H9 (cell line): ENCODE results near the gene GPC6. TPM values are rescaled to one million over a fixed set of nuclear protein-coding genes. Genes with fewer than 3 reads are reported as not detected.

Source experiments
- DNase-seq: peaks from one replicate; pipeline ENCODE4 v3.0.0-alpha.2; 2017
- H2AFZ ChIP-seq: one replicate; pipeline ENCODE4 v1.6.1; 2013; ENCODE audit warnings: mild to moderate bottlenecking, low read length, control low read depth, moderate library complexity
- H2AK5ac ChIP-seq: 2 replicates; pipeline ENCODE4 v1.6.1; 2013; ENCODE audit warnings: low read length, control low read depth, mixed read lengths; ENCODE audit not compliant: insufficient read length
- H2BK120ac ChIP-seq: one replicate; pipeline ENCODE4 v1.6.1; 2013; ENCODE audit warnings: low read depth, mild to moderate bottlenecking, low read length, control low read depth, inconsistent platforms; ENCODE audit not compliant: poor library complexity, severe bottlenecking
- H2BK12ac ChIP-seq: 2 replicates; pipeline ENCODE4 v1.6.1; 2013; ENCODE audit warnings: low read length, control low read depth, mixed read lengths, low read depth; ENCODE audit not compliant: insufficient read length
- H2BK15ac ChIP-seq: 2 replicates; pipeline ENCODE4 v1.6.1; 2013; ENCODE audit warnings: low read depth, low read length, control low read depth
- H2BK20ac ChIP-seq: one replicate; pipeline ENCODE4 v1.6.1; 2013; ENCODE audit warnings: low read depth, mild to moderate bottlenecking, low read length, control low read depth, inconsistent platforms; ENCODE audit not compliant: poor library complexity, severe bottlenecking
- H2BK5ac ChIP-seq: 2 replicates; pipeline ENCODE4 v1.6.1; 2013; ENCODE audit warnings: low read length, control low read depth, mixed read lengths; ENCODE audit not compliant: insufficient read length
- H3K14ac ChIP-seq: 2 replicates; pipeline ENCODE4 v1.6.1; 2013; ENCODE audit warnings: low read length, control low read depth; ENCODE audit not compliant: insufficient read depth
- H3K18ac ChIP-seq: 2 replicates; pipeline ENCODE4 v1.6.1; 2013; ENCODE audit warnings: low read depth, mild to moderate bottlenecking, mixed read lengths, low read length, control low read depth; ENCODE audit not compliant: insufficient read length
- H3K23ac ChIP-seq: 2 replicates; pipeline ENCODE4 v1.6.1; 2013; ENCODE audit warnings: low read length, control low read depth, mixed read lengths, low read depth; ENCODE audit not compliant: insufficient read length
- H3K23me2 ChIP-seq: 2 replicates; pipeline ENCODE4 v1.6.1; 2013; ENCODE audit warnings: low read depth, mild to moderate bottlenecking, mixed read lengths, low read length, control low read depth; ENCODE audit not compliant: insufficient read length, poor library complexity, severe bottlenecking
- H3K27ac ChIP-seq: 2 replicates; pipeline ENCODE4 v1.5.1; 2013; ENCODE audit warnings: low read length, control low read depth, mixed read lengths, low read depth; ENCODE audit not compliant: insufficient read length
- H3K27me3 ChIP-seq: 2 replicates; pipeline ENCODE4 v1.6.1; 2013; ENCODE audit warnings: low read length, control low read depth, inconsistent platforms; ENCODE audit not compliant: insufficient read depth
- H3K4ac ChIP-seq: 2 replicates; pipeline ENCODE4 v1.6.1; 2013; ENCODE audit warnings: low read depth, mild to moderate bottlenecking, control low read depth, inconsistent platforms, low read length, moderate library complexity
- H3K4me1 ChIP-seq: 2 replicates; pipeline ENCODE4 v1.6.1; 2013; ENCODE audit warnings: low read length, control low read depth, inconsistent platforms; ENCODE audit not compliant: insufficient read depth
- H3K4me2 ChIP-seq: 2 replicates; pipeline ENCODE4 v1.6.1; 2013; ENCODE audit warnings: low read length, control low read depth, mixed read lengths; ENCODE audit not compliant: insufficient read length, insufficient read depth
- H3K56ac ChIP-seq: 2 replicates; pipeline ENCODE4 v1.6.1; 2013; ENCODE audit warnings: low read depth, mild to moderate bottlenecking, mixed read lengths, low read length, control low read depth; ENCODE audit not compliant: insufficient read length
- H3K79me1 ChIP-seq: 2 replicates; pipeline ENCODE4 v1.6.1; 2013; ENCODE audit warnings: low read depth, mild to moderate bottlenecking, moderate library complexity, low read length, control low read depth, inconsistent platforms; ENCODE audit not compliant: insufficient read depth, poor library complexity, severe bottlenecking
- H3K79me2 ChIP-seq: 2 replicates; pipeline ENCODE4 v1.6.1; 2013; ENCODE audit warnings: low read length, control low read depth, inconsistent platforms; ENCODE audit not compliant: insufficient read depth
- H3K9ac ChIP-seq: 2 replicates; pipeline ENCODE4 v1.6.1; 2013; ENCODE audit warnings: low read length, control low read depth, mixed read lengths; ENCODE audit not compliant: insufficient read length; ENCODE audit errors: extremely low read depth
- H3K9me3 ChIP-seq: one replicate; pipeline ENCODE4 v1.6.1; 2013; ENCODE audit warnings: low read depth, low read length, inconsistent platforms; ENCODE audit not compliant: control insufficient read depth
- H3T11ph ChIP-seq: one replicate; pipeline ENCODE4 v1.6.1; 2013; ENCODE audit warnings: mild to moderate bottlenecking, low read length, control low read depth, inconsistent platforms
- H4K20me1 ChIP-seq: one replicate; pipeline ENCODE4 v1.6.1; 2013; ENCODE audit not compliant: control insufficient read depth, insufficient read length, insufficient read depth
- H4K5ac ChIP-seq: 2 replicates; pipeline ENCODE4 v1.6.1; 2013; ENCODE audit warnings: low read depth, mild to moderate bottlenecking, mixed read lengths, low read length, control low read depth; ENCODE audit not compliant: insufficient read length
- H4K8ac ChIP-seq: replicated peaks from 2 replicates; pipeline ENCODE4 v1.6.1; 2013; ENCODE audit warnings: low read length, control low read depth, mixed read lengths, low read depth; ENCODE audit not compliant: insufficient read length
- H4K91ac ChIP-seq: 2 replicates; pipeline ENCODE4 v1.6.1; 2013; ENCODE audit warnings: low read depth, mild to moderate bottlenecking, moderate library complexity, mixed read lengths, low read length, control low read depth; ENCODE audit not compliant: insufficient read length
- H3K27ac Mint-ChIP-seq, 3 experiments: 2 replicates in 2 of 3; 3 replicates in 1 of 3; pipeline ENCODE4 v1.8.0; 2020 to 2021; ENCODE audit warnings: mixed read lengths in 3 of 3, mild to moderate bottlenecking in 1 of 3, moderate library complexity in 1 of 3
- H3K27me3 Mint-ChIP-seq: 2 replicates; pipeline ENCODE4 v1.8.0; 2021; ENCODE audit warnings: low read depth, mild to moderate bottlenecking, moderate library complexity, mixed read lengths
- H3K36me3 Mint-ChIP-seq, 3 experiments: 2 replicates in 2 of 3; 3 replicates in 1 of 3; pipeline ENCODE4 v1.8.0; 2020 to 2021; ENCODE audit warnings: low read depth in 3 of 3, mixed read lengths in 3 of 3; ENCODE audit not compliant: insufficient read depth in 1 of 3
- H3K4me1 Mint-ChIP-seq, 2 experiments: 2 replicates each; pipeline ENCODE4 v1.8.0; 2020; ENCODE audit warnings: mixed read lengths in 2 of 2
- H3K4me3 Mint-ChIP-seq, 2 experiments: 2 replicates in 1 of 2; 3 replicates in 1 of 2; pipeline ENCODE4 v1.8.0; 2020 to 2021; ENCODE audit warnings: mild to moderate bottlenecking in 2 of 2, mixed read lengths in 2 of 2, moderate library complexity in 1 of 2
- H3K9me3 Mint-ChIP-seq, 2 experiments: 2 replicates in 1 of 2; 3 replicates in 1 of 2; pipeline ENCODE4 v1.8.0; 2020; ENCODE audit warnings: mild to moderate bottlenecking in 2 of 2, mixed read lengths in 2 of 2, moderate library complexity in 1 of 2
- CTCF ChIP-seq: fragments of 200-600 bp; sonication (generic); conservative IDR thresholded peaks from 3 replicates; pipeline ENCODE4 v1.8.0; 2021; ENCODE audit warnings: antibody characterized with exemption, mild to moderate bottlenecking
- WGBS: extraction: QIAGEN DNeasy Blood & Tissue Kit; methylation state at CpG from one replicate; pipeline ENCODE4 v1.1.7; 2013; ENCODE audit warnings: missing lambda C conversion rate, low lambda C conversion rate, mixed read lengths; ENCODE audit not compliant: insufficient read length; ENCODE audit errors: extremely low coverage; 5-methylcytosine and 5-hydroxymethylcytosine counted together
- total RNA-seq: library from RNA; stranded (reverse); gene quantifications from 2 replicates; pipeline ENCODE4 v1.2.1, GENCODE V29; 2021

The GPC6 gene
- total RNA-seq, 1 experiment from 2014 or later = 15.6 TPM

- no peaks in the 10 kb centered on the region for H3K27me3 Mint-ChIP-seq
- no peak overlapping the region for H4K5ac ChIP-seq
Observed at GRCh38 chr13:94305934-94306333, 1079.3 kb downstream of the GPC6 start.

More at GRCh38 chr13:94305934-94306333, 1079.3 kb downstream of the GPC6 start:
- Mint-ChIP-seq H3K36me3 (no peaks in the 10 kb centered on the region), H3K4me3 (no peak overlapping the region), H3K27ac (no peak overlapping the region), H3K9me3 (no peaks in the 10 kb centered on the region), H3K4me1 (peaks cover 19 to 21% of the 10 kb centered on the region in 2 experiments)
- no peak overlapping the region for H2AFZ ChIP-seq
- no peak overlapping the region for H3K9ac ChIP-seq
- no peak overlapping the region for H3T11ph ChIP-seq
- no peaks in the 10 kb centered on the region for H4K20me1 ChIP-seq
- no peak overlapping the region for H2AK5ac ChIP-seq
- no peak overlapping the region for H2BK12ac ChIP-seq
- no peak overlapping the region for H3K56ac ChIP-seq
- H3K23ac ChIP-seq = no peak overlapping the region
- H2BK15ac ChIP-seq = no peak overlapping the region
- no peak overlapping the region for H3K14ac ChIP-seq
- no peak overlapping the region for H3K27ac ChIP-seq
- no peak overlapping the region for H2BK120ac ChIP-seq
- DNase-seq = no peak
- no peak overlapping the region for H2BK5ac ChIP-seq
- no peak for TF ChIP-seq CTCF
- WGBS = no CpG with 5 or more reads among the region's 4 CpGs
- no peak overlapping the region for H3K4ac ChIP-seq
- H3K79me1 ChIP-seq = no peaks in the 10 kb centered on the region
- H3K18ac ChIP-seq = no peak overlapping the region
- no peaks in the 10 kb centered on the region for H3K9me3 ChIP-seq
- H3K23me2 ChIP-seq = no peaks in the 10 kb centered on the region
- no peak overlapping the region for H2BK20ac ChIP-seq
- no peaks in the 10 kb centered on the region for H3K27me3 ChIP-seq
- H3K4me1 ChIP-seq = peaks cover 4% of the 10 kb centered on the region
- no peaks in the 10 kb centered on the region for H3K79me2 ChIP-seq
- H4K8ac ChIP-seq = no peak overlapping the region
- no peak overlapping the region for H4K91ac ChIP-seq
- no peak overlapping the region for H3K4me2 ChIP-seq
